Kidney glomerular epithelial cell (primary cell): ENCODE data around the gene STAC.
"Not testable (repeated sequence)": the region's sequence is repeated elsewhere in the genome, so short reads cannot be mapped to it uniquely, and the experiment has no call there.

Source experiments
- DNase-seq: peaks from one replicate; lab custom pipeline; 2025; lab: John Stamatoyannopoulos, UW

STAC gene

DNA sequence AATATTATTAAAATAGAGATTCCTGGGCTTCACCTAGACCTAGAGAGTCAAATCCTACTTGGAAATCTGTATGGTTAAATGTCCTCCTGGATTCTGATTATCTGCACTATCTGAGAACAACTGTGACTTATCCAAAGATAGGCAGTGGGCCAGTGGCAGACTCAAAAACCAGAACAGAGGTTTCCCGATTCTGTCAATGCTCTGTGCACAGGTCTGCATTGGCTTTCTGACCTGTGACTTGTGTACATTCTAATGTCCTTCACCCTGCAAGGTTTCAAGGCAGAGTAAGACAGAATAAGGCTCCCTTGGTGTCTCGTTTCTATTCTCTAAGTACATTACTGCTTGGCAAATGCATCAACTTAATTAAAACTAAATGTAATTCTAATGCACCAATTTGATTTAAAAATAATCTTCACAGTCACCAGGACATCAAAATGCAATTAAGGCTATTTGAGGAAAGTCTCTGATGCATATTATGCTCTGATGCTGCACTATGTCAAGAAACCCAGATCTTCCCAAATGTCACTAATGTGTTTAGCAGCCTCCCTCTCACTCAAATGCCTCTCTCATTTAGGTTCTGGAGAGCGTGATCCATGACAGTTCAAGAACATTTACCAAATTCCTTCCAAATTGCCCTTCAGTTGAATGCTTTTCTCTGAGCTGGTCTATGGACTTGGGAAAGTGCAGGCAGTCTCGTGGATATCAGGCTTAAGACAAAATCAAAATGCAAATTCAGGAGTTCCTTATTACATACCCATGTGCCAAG lies 140.1 kb downstream of the STAC start:
- no peak for DNase-seq

DNA sequence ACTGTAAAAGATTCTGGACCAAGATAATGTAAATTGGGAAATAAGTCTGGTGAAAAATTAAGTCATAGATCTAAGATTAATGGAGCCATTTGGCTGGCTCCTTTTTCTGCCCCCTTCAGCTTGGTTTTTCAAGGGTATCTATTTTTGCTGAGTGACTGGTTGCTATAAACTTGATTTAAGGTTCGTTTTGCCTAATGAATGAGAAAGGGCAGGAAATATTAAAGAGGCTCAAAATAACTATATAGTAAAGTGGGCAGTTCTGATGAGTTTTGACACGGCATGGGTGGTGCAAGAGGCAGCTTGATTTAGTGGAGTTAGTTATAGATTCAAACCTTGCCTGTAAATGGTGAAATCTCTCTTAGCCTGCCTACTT lies 140.7 kb downstream of the STAC start:
- DNase-seq: no peak

DNA sequence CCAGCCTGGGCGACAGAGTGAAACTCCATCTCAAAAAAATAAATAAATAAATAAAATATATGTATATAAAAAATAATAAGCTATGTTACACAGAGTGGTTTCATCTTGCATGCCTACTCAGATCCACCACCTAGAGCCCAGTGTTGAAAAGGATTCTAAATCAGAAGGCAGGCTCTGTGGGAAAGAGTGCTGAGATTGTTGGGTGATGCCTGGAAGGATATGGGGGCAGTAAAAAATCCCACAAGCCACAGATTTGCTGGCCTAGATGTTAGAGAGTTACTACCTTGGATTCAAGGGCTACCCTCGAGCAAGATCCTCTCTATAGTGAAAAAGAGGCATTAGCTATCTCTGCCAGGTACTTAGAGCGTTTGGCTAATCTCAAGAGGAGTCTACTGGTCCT lies 144.3 kb downstream of the STAC start:
- no peak for DNase-seq

DNA sequence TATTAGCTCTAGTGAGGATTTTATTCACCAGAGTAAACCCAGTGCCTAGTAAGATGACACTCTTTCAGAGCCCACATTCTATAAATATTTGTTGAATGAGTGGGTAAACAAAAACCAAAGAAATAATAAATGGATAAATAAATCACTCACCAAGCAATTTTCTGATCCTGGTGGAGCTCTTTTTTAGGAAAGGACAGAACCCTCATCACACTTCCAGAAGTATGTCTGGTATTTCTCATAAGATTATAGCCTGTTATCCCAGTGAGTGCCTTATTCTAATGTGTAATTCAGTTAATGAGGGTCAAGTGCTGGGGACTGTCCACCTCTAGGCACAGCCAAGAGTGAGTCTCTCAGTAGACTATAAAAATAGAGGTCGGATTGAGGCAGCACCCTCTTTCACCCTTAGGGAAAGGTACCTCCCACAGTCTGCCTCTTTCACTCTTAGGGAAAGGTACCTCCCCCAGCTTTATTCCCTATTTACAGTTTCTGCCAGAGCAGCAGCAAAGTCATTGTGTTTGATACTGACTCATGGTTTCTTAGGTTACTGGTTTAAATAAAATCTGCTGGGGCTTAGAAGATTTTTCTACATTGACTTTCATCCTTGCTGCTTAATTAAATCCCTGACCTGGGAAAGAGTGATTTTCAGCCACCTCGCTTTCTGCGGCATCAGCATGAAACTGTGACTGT lies 145.0 kb downstream of the STAC start:
- peak; percentile 81 for DNase-seq

DNA sequence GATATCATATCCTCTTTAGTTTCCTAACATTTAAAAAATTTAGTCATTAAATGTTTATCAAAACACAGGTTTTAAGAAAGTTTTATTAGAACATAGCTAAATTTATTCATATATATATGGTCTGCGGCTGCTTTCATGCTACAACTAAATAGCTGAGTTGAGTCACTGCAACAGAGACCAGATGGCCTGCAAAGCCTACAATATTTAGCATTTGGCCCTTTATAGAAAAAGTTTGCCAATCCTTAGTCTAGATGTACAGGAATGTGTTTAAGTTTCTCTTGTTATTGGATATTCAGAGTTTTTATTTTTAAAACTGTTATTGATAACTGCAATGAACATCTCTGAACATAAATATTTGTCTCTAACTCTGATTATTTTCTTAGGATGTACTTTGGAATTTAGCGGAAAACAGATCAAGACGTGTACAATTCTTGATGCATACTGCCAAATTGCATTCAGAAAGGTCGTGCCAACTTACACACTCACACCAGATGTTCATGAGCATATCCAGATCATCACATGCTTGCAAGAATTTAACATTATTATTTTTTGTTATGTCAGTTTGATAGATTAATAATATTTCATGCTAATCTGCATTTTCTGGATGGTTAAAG lies 157.9 kb downstream of the STAC start:
- DNase-seq: no peak

DNA sequence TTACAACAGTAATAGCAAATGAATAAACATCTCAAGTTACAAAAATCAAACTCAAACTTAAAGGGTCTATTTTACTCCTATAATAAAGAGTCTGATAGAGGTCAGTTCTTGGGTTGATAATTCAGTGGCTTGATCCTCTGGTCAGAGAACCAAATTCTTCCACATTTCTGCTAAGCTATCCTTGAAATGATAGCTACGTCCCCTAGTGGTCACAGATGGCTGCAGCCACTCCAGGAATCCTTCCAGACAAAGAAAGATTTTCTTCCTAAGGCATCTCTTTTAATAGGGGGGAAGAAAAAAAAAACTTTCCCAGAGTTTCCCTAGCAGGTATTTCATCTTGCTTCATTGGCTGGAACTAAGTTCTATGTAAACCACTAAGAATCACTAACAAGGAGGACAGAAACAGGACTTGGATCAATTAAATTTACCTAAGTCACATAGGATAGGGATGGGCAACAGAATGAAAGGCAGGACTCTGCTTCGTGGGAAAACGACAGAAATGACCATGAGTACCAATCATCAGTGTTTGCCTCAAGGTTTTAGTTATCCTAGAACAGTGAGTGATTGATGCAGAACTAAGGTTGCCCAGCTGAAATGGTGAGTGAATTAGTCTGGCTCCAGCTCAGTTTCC lies 160.7 kb downstream of the STAC start:
- DNase-seq: peak; percentile 45

DNA sequence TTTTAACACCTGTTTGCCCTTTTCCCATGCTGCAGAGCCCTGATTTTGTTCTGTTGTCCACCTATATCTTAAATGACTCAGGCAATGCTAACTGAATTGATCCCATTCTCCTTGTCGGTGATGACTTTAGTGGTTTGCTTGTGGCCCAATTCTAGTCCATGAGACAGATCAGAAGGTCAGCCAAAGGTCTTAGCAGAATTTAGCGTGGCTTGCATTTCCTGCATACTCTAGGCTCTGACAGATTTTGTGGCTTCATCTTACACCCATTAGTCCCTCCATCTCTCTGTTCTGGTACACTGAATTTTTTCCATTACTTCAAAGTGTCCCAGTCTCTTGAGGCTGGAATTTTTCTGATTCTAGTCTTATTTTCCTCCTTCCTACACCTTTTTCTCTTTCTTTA lies 161.9 kb downstream of the STAC start:
- no peak for DNase-seq

DNA sequence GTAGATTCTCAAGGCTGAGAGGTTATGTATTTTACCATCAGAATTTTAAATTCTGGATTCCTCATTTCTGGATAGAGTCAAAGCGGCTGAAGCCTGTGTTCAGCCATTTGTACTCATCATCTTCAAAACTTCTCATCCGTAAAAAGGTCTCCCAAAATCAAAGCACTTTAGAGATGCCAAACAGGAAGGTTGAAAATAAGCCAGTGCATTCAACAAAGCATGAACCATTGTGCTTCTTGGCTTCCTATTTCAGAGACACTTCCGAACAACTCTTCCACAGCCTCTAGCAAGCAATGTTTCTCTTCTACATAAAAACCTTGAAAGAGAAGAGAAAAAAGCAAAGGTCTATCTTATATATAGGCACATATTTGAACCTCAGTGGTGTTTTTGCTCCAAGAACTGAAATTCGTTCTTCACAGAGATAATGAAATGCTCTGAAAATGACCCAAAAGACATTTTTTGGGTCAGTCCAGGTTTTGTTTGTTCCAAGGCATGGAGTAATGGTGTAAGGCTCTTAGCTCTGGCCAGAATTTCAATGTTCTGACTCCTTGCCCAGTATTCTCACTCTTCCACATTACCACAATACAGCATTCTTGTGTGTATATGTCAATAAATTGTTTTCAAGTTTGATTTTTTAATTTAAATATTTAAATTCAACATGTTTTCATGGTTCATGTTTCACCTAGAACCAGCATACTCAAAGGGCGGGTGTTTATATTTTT lies 163.1 kb downstream of the STAC start:
- DNase-seq: no peak

DNA sequence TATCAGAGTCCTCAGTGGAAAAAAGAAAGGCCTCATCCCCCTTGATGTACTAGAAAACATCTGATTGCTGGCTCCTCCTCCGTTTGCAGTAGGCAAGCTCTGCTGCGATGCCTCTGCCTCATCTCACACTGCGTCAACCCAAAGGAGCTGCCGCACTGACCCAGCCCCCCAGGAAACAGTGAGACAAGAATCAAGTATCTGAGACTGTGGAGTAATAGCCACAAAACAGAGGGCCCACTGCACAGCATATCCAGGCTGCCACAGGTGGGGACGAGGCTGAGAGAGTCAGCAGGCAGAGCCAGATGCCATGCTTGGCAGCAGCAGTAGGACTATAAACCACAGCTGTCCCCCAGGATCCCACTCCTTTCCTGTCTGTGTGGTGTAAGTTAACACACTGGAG lies 165.9 kb downstream of the STAC start:
- no peak for DNase-seq

DNA sequence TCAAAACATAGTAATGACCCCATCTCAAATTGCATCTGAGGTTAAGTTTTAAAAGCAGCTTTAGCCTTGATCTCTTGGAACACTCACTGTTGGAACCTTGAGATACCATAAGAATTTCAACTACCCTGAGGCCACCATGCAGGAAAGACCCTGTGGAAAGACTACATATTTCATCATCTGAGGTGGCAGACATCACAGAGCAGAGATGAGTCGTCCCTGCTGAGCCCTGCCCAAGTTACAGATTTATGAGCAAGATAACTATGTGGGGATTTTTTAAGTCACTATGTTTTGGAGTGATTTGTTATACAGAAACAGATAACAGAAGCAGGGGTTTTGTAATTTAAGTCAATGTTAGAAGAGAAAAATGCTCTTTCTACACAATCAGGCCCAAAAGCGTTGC lies 168.4 kb downstream of the STAC start:
- DNase-seq: no peak

DNA sequence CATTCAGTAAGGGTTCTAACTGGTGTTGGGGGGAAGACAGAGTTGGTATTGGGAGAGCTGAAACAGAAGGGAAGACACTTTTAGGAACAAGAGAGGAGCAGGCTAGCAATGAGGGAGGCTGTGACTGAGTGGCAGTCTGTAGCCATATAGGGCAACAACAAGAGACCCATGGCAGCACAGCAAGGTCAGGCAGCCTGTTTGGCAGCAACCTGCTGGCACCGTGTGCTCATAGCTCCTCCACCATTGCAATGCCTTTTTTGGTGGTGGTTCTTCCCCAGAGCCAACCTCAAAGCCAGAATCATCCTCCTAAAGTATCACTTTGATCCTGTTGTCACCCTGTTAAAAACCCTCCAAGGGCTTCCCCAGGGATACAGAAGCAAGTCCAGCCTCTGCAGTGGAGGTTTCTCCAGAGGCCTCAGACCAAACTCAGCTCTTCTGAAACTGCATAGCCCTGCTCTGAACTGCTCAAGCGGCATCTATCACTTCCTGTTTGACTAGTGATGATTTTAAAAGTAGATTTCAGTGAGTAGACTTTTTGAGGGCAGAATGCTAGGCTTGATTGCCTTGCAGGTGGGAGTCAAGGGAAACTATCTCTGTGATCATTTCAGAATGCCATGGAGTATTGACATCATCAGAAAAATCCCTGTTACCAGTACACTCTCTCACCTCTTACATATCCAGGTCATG lies 176.9 kb downstream of the STAC start:
- peak; percentile 60 for DNase-seq

DNA sequence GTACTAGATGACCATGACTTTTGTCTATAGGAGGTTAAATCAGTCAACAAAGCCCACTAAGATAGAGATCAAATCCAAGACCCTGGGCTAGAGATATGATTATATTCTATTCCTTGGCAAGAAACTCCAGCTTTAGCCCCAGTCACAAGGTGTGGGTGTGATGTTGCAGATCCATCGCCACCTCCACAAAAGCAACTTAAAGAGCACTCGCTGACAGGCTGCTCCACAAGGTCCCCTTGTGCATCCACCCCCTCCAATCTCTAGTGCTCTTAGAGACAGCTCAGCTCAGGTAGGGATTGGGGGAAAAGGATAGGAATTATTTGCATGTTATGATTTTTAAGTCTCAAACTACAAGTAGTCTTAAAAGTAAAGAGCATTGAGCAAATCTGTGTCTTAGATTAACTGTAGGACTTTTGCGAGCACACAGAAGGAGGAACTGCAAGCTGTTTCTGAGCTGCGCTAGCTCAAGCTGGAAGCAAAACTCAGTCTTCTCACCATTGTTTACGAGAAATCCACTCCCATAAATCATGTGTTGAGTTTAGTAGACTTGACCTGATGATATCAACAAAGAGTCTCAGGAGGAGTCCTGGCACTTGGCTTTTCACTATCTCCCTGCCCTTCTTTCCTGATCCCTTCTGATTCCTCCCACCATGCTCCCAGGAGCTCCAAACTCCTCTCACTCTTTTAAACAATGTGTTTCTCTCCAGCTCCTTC lies 177.6 kb downstream of the STAC start:
- no peak for DNase-seq

DNA sequence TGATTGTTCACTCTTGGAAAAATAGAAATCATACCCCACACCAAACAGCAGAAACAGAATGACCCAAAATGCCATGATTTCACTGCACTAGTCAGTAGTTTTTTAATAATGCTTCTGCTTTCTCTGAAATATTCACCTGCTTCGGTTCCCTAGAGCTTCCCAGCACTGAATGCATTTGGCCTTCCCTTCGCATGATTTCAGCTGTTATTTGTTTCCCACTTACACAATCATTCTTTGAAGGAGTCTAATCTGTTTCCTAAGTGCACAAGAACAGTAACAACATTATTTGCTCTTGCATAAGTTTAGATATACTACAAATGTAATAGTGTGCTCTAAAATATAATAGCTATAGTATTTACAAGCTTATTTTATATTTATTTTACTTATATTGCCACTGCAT lies 178.7 kb downstream of the STAC start:
- no peak for DNase-seq

DNA sequence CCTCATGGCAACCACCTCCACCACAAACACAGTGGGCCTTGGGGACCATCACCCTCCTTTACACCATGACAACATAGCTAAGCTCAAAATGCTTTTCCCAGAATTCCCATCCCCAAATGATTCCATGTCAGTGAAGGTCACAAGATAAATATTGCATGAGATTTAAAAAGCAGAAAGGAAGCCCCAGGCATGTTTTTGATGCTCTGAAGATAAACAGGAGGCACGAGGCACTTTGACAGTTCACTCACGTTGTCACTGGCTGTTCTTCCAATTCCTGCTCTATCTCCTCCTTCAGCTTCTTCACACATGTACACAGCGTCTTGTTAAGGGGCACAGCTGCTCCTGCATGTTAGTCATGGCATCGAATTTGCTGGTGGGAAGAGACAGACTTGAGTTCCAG lies 180.4 kb downstream of the STAC start:
- no peak for DNase-seq

DNA sequence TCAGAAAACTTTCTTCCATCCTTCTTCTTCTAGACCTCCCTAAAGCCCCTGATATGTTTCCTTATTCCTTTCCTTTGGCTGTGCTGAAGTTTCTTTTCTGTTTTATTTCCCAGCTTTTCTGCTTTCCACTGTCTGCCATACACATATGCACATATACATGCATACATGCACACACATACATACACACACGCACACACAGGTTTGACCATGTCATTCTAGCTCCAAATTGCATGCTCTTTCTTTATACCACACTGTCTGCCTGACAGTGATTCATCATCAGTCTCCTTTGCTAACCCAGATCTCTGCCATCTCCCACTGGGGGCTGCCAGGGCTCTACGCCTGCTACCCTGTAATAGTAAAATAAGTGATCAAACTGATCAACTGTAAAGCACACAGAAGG lies 181.3 kb downstream of the STAC start:
- no peak for DNase-seq

DNA sequence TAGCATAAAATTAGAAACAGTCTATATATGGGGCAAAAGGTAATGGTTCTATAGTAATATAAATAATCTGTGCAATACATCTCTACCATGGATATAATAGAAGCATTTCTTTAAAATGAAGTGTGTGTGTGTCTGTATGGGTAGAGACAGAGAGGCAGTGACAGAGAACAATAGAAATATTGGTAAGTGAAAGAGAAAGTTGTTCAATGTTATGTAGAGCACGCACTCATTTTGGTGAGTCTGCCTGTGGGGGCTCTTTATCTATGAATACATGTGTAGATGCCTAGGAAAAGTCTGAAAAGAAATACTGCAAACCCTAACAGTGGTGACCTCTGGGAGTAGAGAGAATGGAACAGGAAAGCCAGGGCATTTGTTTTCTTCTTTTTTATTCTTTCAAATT lies 182.6 kb downstream of the STAC start:
- no peak for DNase-seq

DNA sequence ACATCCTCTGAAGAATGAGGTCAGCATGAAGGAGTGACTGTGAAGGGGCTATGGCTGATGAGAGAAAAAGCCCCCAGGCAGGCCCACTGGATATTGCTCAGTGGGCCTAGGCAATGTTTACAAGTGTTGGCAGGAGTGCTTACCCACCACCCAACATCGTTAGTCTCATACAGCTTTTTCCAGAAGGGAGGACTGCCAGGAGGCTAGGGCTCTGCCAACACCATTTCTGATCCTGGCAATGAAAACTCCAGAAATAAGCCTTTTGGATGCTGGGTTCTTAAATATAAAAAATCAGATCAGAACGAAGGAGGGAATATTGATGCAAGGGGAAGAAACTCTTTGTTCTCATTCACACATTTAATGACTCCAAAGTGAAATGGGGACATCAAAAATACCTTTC lies 194.9 kb downstream of the STAC start:
- DNase-seq: no peak

DNA sequence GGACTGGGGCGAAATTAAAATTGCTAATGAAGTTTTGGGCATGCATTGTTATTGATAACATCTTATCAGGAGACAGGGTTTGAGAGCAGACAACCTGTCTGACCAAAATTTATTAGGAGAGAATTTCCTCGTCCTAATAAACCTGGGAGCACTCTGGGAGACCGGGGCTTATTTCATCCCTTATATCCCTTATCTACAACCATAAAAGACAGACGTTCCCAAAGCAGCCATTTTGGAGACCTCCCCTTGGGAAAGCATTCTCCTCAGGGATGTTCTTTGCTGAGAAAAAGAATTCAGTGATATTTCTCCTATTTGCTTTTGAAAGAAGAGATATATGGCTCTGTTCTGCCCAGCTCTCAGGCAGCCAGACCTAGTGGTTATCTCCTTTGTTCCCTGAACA lies 198.1 kb downstream of the STAC start:
- DNase-seq: not testable (repeated sequence)

DNA sequence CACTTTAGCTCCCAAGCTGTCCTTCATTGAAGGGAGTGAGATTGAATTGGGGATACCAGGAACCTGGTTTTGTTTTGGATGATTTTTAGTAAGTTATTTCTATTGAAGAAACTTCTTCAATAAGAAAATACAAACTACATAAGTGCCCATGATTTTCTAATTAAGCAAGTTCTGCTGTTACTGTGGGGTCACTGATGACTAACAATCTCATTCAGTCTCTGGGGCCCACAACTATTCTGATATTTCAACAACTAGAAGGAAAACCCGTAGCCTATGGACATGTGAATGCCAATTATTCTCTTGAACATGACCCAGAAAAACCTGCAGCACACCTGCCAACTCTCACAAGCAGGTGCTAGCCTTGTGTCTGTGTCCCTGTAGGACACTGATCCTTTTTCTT lies 199.4 kb downstream of the STAC start:
- no peak for DNase-seq

DNA sequence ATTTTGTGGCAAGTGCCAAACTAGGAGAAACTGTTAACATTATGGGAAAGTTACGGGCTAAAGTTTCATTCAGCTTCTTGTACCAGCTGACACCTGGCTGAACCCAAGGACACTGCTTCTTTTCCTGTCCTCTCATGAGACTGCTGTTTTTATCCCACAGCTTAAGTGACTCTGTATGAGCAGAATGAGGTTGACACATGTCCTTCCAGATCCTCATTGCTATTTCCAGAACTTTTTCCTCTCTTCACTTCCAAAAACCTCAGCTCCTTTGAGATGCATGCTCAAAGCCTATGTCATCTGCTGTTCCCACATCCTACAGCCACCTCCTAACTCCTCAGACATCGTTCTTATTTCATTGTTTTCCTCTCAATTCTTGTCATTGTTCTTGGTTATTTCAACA lies 200.4 kb downstream of the STAC start:
- DNase-seq: no peak

DNA sequence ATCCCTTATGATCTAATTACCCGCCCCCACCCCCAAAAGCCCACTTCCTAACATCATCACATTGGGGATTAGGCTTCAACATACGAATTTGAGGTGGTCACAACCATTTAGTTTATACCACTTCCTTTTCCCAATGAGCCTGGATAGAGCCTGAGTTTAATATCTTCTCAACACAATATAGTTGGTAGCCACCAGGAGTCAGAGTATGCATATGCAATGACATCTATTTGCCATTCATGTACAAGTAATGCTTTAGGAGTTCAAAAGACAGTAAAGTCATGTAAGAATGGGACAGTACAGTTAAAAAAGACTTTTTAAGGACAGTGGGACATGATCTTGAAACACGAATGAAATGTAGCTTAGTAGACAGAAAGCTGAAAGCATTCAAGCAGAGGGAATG lies 211.7 kb downstream of the STAC start:
- DNase-seq: no peak
